ENCODE data around the gene PITPNM3.

Gene PITPNM3

DNA sequence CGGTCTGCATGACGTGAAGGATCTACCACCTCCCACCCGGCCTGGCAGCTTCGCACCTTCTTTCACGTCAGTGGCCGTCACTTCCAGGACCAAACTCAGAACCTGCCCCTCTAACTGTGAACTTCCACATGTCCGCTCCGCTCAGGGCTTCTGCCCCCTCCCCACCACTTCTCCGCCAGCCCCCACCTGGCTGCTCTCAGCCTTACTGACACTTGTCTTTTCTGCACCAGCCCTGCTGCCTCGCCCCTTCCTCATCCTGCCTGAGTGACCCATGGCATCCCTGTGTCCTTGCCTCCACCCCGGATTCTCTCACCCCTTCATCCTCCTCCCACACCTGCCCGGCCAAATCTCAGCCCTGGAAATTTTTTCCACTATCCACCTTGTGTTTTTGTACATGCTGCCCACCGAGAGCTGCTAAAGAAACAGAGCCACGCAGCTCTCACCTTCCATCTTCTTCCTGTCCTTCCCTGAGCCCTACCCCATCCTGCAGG, 97.8 kb downstream of the PITPNM3 start:
- no peak for DNase-seq

- no peak for DNase-seq
These were observed 98.5 kb downstream of the PITPNM3 start for GRCh38 chr17:6457688-6458459.

DNA sequence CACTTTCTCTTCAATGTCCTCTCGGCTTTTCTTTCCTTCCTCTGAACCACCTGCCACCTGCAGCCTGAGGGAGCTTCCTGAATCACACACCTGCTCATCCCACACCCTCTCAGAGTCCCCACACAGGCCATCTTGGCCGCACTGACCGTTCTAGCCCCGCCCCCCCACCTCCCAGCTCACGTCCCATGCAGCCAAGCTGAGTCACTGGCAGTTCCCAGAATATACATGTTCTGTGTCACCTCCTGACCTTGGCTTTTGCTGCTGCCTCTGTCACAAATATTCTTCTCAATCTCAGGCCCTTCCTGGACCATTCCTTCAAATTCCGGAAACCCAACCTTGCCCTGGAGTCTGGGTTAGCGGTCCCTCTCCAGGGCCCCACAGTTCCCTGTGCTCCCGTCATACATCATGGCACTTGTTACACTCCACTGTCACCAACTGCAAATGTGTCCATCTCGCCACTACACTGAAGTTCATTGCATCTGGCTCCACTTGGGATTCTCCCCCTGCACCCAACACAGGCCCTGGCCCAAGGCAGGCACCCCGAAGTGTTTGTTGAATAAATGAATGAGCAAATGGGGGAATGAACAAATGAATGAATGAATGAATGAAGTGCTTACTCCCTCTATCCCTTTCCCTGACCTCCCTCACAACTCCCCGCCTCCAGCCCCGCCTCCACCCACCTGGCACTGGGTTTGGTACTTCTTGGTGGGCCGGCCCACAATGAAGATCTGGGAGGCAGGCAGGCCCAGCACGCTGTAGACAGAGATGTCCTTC, 99.3 kb downstream of the PITPNM3 start:
- DNase-seq = no peak

DNA sequence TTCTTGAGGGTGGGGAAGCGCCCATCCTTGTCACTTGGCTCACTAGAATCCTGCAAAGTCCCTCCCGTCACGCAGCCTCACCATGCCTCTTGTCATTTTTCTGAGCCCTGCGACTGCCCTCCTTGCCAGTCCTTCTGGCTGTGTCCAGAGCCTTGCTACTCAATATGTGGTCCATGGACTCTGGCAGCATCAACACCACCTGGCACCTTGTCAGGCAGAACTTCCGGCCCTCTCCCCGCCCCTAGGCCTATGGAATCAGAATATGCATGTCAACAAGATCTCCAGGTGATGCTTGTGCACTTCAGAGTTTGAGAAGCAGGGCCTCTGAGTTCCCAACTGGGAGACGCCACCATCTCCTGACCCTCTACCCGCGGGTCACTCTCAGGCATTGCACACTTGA, 100.0 kb downstream of the PITPNM3 start:
- no peak for DNase-seq

- DNase-seq = peak; percentile 22
These were observed 101.0 kb downstream of the PITPNM3 start for GRCh38 chr17:6455321-6455705.

GRCh38 chr17:6454495-6455320, 101.6 kb downstream of the PITPNM3 start:
- no peak for DNase-seq

- DNase-seq = no peak
These were observed 102.9 kb downstream of the PITPNM3 start for GRCh38 chr17:6453279-6454024.

GRCh38 chr17:6452471-6453266, 103.7 kb downstream of the PITPNM3 start:
- no peak for DNase-seq

- no peak for DNase-seq
These were observed 105.2 kb downstream of the PITPNM3 start for GRCh38 chr17:6450926-6451832.

- DNase-seq = no peak
These were observed 107.0 kb downstream of the PITPNM3 start for GRCh38 chr17:6449307-6449706.

GRCh38 chr17:6448473-6448872, 107.9 kb downstream of the PITPNM3 start:
- no peak for DNase-seq

GRCh38 chr17:6446516-6447100, 109.7 kb downstream of the PITPNM3 start:
- no peak for DNase-seq

- DNase-seq = no peak
These were observed 111.6 kb downstream of the PITPNM3 start for GRCh38 chr17:6444571-6445335.

DNA sequence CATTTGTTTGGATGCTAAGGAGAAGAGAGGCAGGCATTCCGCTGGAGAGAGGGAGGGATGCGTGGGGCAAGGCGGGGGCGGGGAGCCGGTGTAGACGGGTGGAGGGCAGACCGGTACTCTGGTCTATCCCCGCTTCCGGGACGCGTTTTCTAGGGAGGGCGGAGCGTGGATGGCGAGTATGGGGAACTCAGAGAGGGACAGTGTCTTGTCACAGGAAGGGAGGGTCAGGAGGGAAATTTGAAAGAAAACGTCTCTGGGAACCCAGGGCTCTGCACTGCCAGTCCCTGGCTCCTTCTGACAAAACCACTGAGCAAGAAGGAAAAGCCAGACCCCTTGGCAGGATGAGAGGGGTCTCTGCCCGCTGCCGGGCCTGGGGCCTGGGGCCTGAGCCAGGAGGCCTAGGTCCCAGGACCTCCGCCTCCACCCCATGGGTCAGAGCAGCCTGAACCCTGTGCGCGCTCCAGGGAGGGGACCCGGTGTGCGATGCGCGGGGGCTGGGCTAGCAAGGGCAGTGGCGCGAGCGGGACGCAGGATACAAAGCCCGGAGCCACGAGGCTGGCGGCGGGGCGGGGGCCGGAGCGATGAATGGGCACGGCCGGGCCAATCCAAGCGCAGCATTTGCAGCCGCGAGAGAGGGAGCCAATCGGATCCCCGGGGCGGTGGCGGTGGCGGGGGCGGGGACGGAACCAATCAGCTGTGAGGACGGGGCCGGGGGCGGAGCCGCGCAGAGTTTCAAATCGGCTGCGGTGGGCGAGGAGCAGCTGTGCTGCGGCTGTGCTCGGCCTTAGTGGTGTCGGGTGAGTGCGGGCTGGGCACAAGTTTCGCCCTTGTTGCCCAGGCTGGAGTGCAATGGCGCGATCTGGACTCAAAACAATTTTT, 112.4 kb downstream of the PITPNM3 start, which contains the start of gene PIMREG:
TSS of gene PIMREG (plus strand) at position 764 of the 879 bp plus-strand sequence. CDS start 656 bp downstream, outside the sequence.
- peak; percentile 86 for DNase-seq

- DNase-seq = no peak
These were observed 113.6 kb downstream of the PITPNM3 start for GRCh38 chr17:6442775-6443174.

DNA sequence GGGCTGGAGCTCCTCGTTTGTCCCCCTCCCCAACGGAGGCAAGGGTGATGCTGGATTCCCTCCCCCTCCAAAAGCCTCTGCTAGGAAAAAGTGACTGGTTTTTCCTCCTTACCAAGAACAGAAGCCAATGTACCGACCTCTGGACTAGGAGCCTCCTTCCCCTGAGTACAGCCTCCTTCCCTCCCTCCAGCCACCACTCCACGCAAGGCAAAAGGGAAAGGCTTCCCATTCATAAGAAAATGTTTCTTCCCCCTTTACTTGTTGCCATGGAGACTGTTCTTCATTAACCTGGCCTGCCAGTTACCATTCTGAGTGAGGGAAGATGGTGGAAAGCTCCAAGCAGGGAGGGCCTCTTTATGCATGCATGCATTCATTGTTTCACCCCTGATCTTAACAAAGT, 116.4 kb downstream of the PITPNM3 start:
- no peak for DNase-seq

GRCh38 chr17:6437956-6438355, 118.4 kb downstream of the PITPNM3 start:
- no peak for DNase-seq

GRCh38 chr17:6437466-6437865, 118.9 kb downstream of the PITPNM3 start:
- DNase-seq = no peak

All from activated CD4-positive, alpha-beta T cell treated with anti-CD3 and anti-CD28 coated beads for 1 hour (primary cell).